Fibroblast of skin of scalp (primary cell): ENCODE data around the gene MYRIP.
"Not testable (repeated sequence)": the region's sequence is repeated elsewhere in the genome, so short reads cannot be mapped to it uniquely, and the experiment has no call there.

Experiments
- DNase-seq: peaks from one replicate; pipeline ENCODE4 v3.0.0-alpha.2; 2013

Gene MYRIP

GRCh38 chr3:40043444-40043755 is 234.0 kb downstream of the MYRIP start:
- peak; percentile 75 for DNase-seq

GRCh38 chr3:40044487-40044886 is 235.1 kb downstream of the MYRIP start:
- DNase-seq: peak; percentile 97

GRCh38 chr3:40045051-40045450 is 235.6 kb downstream of the MYRIP start:
- peak; percentile 28 for DNase-seq

GRCh38 chr3:40046149-40046548 is 236.7 kb downstream of the MYRIP start:
- DNase-seq: no peak

- peak; percentile 29 for DNase-seq
Observed at GRCh38 chr3:40047406-40047805, 238.0 kb downstream of the MYRIP start.

GRCh38 chr3:40053663-40054062 is 244.3 kb downstream of the MYRIP start:
- DNase-seq: no peak

GRCh38 chr3:40054568-40055222 is 245.3 kb downstream of the MYRIP start:
- peak; percentile 93 for DNase-seq

- DNase-seq: no peak
Observed at GRCh38 chr3:40055361-40055760, 246.0 kb downstream of the MYRIP start.

GRCh38 chr3:40055956-40056355 is 246.5 kb downstream of the MYRIP start:
- DNase-seq: peak; percentile 42

- peak; percentile 61 for DNase-seq
Observed at GRCh38 chr3:40057077-40057476, 247.7 kb downstream of the MYRIP start.

GRCh38 chr3:40057786-40058185 is 248.4 kb downstream of the MYRIP start:
- peak; percentile 22 for DNase-seq

GRCh38 chr3:40068636-40069035 is 259.2 kb downstream of the MYRIP start:
- DNase-seq: no peak

GRCh38 chr3:40070816-40071215 is 261.4 kb downstream of the MYRIP start:
- DNase-seq: peak; percentile 64

GRCh38 chr3:40071683-40072238 is 262.4 kb downstream of the MYRIP start:
- DNase-seq: no peak

GRCh38 chr3:40073310-40074007 is 264.1 kb downstream of the MYRIP start:
- DNase-seq: no peak

- DNase-seq: not testable (repeated sequence)
Observed at GRCh38 chr3:40077139-40077538, 267.7 kb downstream of the MYRIP start.

GRCh38 chr3:40077828-40078492 is 268.6 kb downstream of the MYRIP start:
- DNase-seq: not testable (repeated sequence)

GRCh38 chr3:40078590-40078989 is 269.2 kb downstream of the MYRIP start:
- DNase-seq: no peak

GRCh38 chr3:40079203-40079846 is 269.9 kb downstream of the MYRIP start:
- peak; percentile 95 for DNase-seq

- no peak for DNase-seq
Observed at GRCh38 chr3:40079847-40080240, 270.4 kb downstream of the MYRIP start.

GRCh38 chr3:40083066-40083465 is 273.7 kb downstream of the MYRIP start:
- DNase-seq: no peak

- DNase-seq: not testable (repeated sequence)
Observed at GRCh38 chr3:40084424-40084823, 275.0 kb downstream of the MYRIP start.
